Measurements from ENCODE around the gene MYOG.

MYOG gene

GRCh38 chr1:203120325-203121153, 34.7 kb upstream of the MYOG start:
- FAIRE-seq (no peak), DNase-seq (ENCODE audit: extremely low spot score, insufficient read length, low read depth) (no peak)

GRCh38 chr1:203117611-203118575, 32.1 kb upstream of the MYOG start:
- peak; percentile 58 for DNase-seq (ENCODE audit: extremely low spot score, insufficient read length, low read depth)
- no peak for FAIRE-seq

GRCh38 chr1:203116091-203116820, 30.4 kb upstream of the MYOG start:
- DNase-seq (ENCODE audit: extremely low spot score, insufficient read length, low read depth) (no peak), FAIRE-seq (no peak)

GRCh38 chr1:203114202-203114601, 28.4 kb upstream of the MYOG start:
- FAIRE-seq: no peak
- no peak for DNase-seq (ENCODE audit: extremely low spot score, insufficient read length, low read depth)

- DNase-seq (ENCODE audit: extremely low spot score, insufficient read length, low read depth) (no peak), FAIRE-seq (no peak)
Observed at GRCh38 chr1:203113308-203113707, 27.5 kb upstream of the MYOG start.

- no peak for DNase-seq (ENCODE audit: extremely low spot score, insufficient read length, low read depth)
- FAIRE-seq: no peak
Observed at GRCh38 chr1:203112475-203112874, 26.7 kb upstream of the MYOG start.

GRCh38 chr1:203104789-203105390, 19.1 kb upstream of the MYOG start:
- no peak for DNase-seq (ENCODE audit: extremely low spot score, insufficient read length, low read depth)
- no peak for FAIRE-seq

- DNase-seq (ENCODE audit: extremely low spot score, insufficient read length, low read depth): no peak
- no peak for FAIRE-seq
Observed at GRCh38 chr1:203103829-203104495, 18.1 kb upstream of the MYOG start.

- FAIRE-seq (no peak), DNase-seq (ENCODE audit: extremely low spot score, insufficient read length, low read depth) (no peak)
Observed at GRCh38 chr1:203103216-203103615, 17.4 kb upstream of the MYOG start.

- FAIRE-seq (no peak), DNase-seq (ENCODE audit: extremely low spot score, insufficient read length, low read depth) (no peak)
Observed at GRCh38 chr1:203101813-203102634, 16.2 kb upstream of the MYOG start.

GRCh38 chr1:203100516-203100869, 14.7 kb upstream of the MYOG start:
- DNase-seq (ENCODE audit: extremely low spot score, insufficient read length, low read depth) (no peak), FAIRE-seq (no peak)

GRCh38 chr1:203099805-203100515, 14.1 kb upstream of the MYOG start:
- FAIRE-seq: no peak
- DNase-seq (ENCODE audit: extremely low spot score, insufficient read length, low read depth): no peak

- no peak for FAIRE-seq
- DNase-seq (ENCODE audit: extremely low spot score, insufficient read length, low read depth): no peak
Observed at GRCh38 chr1:203098914-203099520, 13.2 kb upstream of the MYOG start.

- DNase-seq (ENCODE audit: extremely low spot score, insufficient read length, low read depth) (no peak), FAIRE-seq (no peak)
Observed at GRCh38 chr1:203098445-203098844, 12.6 kb upstream of the MYOG start.

GRCh38 chr1:203097001-203097400, 11.2 kb upstream of the MYOG start:
- no peak for FAIRE-seq
- DNase-seq (ENCODE audit: extremely low spot score, insufficient read length, low read depth): no peak

- DNase-seq (ENCODE audit: extremely low spot score, insufficient read length, low read depth): no peak
- FAIRE-seq: no peak
Observed at GRCh38 chr1:203096566-203096965, 10.8 kb upstream of the MYOG start.

GRCh38 chr1:203095061-203095690, 9.4 kb upstream of the MYOG start:
- no peak for DNase-seq (ENCODE audit: extremely low spot score, insufficient read length, low read depth)
- FAIRE-seq: no peak

Measured in GM18507 (cell line).